A549 (cell line): ENCODE results near the gene KCNH2. TPM values are rescaled to one million over a fixed set of nuclear protein-coding genes. Genes with fewer than 3 reads are reported as not detected.

Experiments
- ATAC-seq, 2 experiments: fragments of 200-7000 bp in 1 of 2; fragments of >200 bp in 1 of 2; cut with Nextera tagmentation in 1 of 2; cut with Tn5 transposase in 1 of 2; 3 replicates each; pipeline versions ENCODE4 v1.8.0 to v1.9.1; 2018 to 2020; ENCODE audit warnings: mild to moderate bottlenecking in 1 of 2, moderate library complexity in 1 of 2
- CTCF ChIA-PET: fragments of 300-600 bp; sonication (Branson Sonifier 250); formaldehyde crosslinking; extraction: SDS; loops from one replicate; lab custom pipeline; 2021; ENCODE audit warnings: antibody characterized with exemption, inconsistent platforms; lab: Yijun Ruan, JAX
- POLR2A ChIA-PET: fragments of 350-600 bp; formaldehyde crosslinking; extraction: SDS; loops from one replicate; lab custom pipeline; 2021; ENCODE audit warnings: antibody characterized with exemption, inconsistent platforms; lab: Yijun Ruan, JAX
- DNase-seq, 2 experiments: peaks; one replicate each; pipeline versions ENCODE4 v3.0.0 to v3.0.0-alpha.2; 2011 to 2016; ENCODE audit warnings: low read depth in 1 of 2, low spot score in 1 of 2
- FAIRE-seq: peaks from 2 replicates; lab custom pipeline; 2011; peaks lifted over from hg19 to GRCh38; lab: Jason Lieb, UNC
- H3K27ac ChIP-seq, 2 experiments: fragments of >200 bp; sonication (Bioruptor Twin); formaldehyde crosslinking; 3 replicates each; pipeline ENCODE4 v1.5.1; 2016 to 2017
- H3K4me1 ChIP-seq: fragments of >200 bp; sonication (Bioruptor Twin); formaldehyde crosslinking; 3 replicates; pipeline ENCODE4 v1.6.1; 2016
- H3K4me2 ChIP-seq: fragments of >200 bp; sonication (Bioruptor Twin); formaldehyde crosslinking; 3 replicates; pipeline ENCODE4 v1.6.1; 2016
- H3K4me3 ChIP-seq: fragments of >200 bp; sonication (Bioruptor Twin); formaldehyde crosslinking; 3 replicates; pipeline ENCODE4 v1.5.1; 2016
- H3K9me3 ChIP-seq: fragments of >200 bp; sonication (Bioruptor Twin); formaldehyde crosslinking; 3 replicates; pipeline ENCODE4 v1.6.1; 2016
- BCL3 ChIP-seq: fragments of >200 bp; sonication (Bioruptor Twin); formaldehyde crosslinking; IDR thresholded peaks from 3 replicates; pipeline ENCODE4 v1.6.1; 2016
- CTCF ChIP-seq: fragments of >200 bp; sonication (Bioruptor Twin); formaldehyde crosslinking; IDR thresholded peaks from 3 replicates; pipeline ENCODE4 v1.5.1; 2016
- EHF ChIP-seq: fragments of 250-450 bp; sonication (Bioruptor Pico); IDR thresholded peaks from 2 replicates; pipeline ENCODE4 v1.5.0; 2020; ENCODE audit warnings: mild to moderate bottlenecking
- ELK1 ChIP-seq: fragments of 150-350 bp; IDR thresholded peaks from 2 replicates; pipeline ENCODE4 v1.6.1; 2014; ENCODE audit warnings: low read depth, mild to moderate bottlenecking, low read length
- EP300 ChIP-seq, 2 experiments: fragments of >200 bp; sonication (Bioruptor Twin); formaldehyde crosslinking; IDR thresholded peaks; 2 replicates in 1 of 2; 3 replicates in 1 of 2; pipeline ENCODE4 v1.6.1; 2016 to 2017
- ESRRA ChIP-seq: fragments of 150-350 bp; IDR thresholded peaks from 2 replicates; pipeline ENCODE4 v1.6.1; 2014; ENCODE audit warnings: mild to moderate bottlenecking, low read length, borderline replicate concordance
- FOSB ChIP-seq: fragments of 250-450 bp; sonication (Bioruptor Pico); IDR thresholded peaks from 2 replicates; pipeline ENCODE4 v1.5.0; 2020; ENCODE audit warnings: mild to moderate bottlenecking, moderate library complexity
- HOXB13 ChIP-seq: fragments of 250-450 bp; sonication (Bioruptor Pico); IDR thresholded peaks from 2 replicates; pipeline ENCODE4 v1.5.0; 2020; ENCODE audit warnings: low read depth, mild to moderate bottlenecking, moderate library complexity
- JUNB ChIP-seq: fragments of >200 bp; sonication (Bioruptor Twin); formaldehyde crosslinking; IDR thresholded peaks from 2 replicates; pipeline ENCODE4 v1.6.1; 2016
- NR3C1 ChIP-seq: fragments of >200 bp; sonication (Bioruptor Twin); formaldehyde crosslinking; IDR thresholded peaks from 3 replicates; pipeline ENCODE4 v1.6.1; 2017
- PBX3 ChIP-seq: IDR thresholded peaks from 2 replicates; pipeline ENCODE4 v1.6.1; 2012
- POLR2A ChIP-seq: IDR thresholded peaks from 2 replicates; pipeline ENCODE4 v1.6.1; 2012; ENCODE audit warnings: mild to moderate bottlenecking, low read length
- RNF2 ChIP-seq: fragments of 200-600 bp; sonication (generic); IDR thresholded peaks from 2 replicates; pipeline ENCODE4 v1.6.1; 2016; ENCODE audit warnings: low read depth, mild to moderate bottlenecking, antibody characterized with exemption, moderate library complexity, borderline replicate concordance
- SMC3 ChIP-seq: fragments of >200 bp; sonication (Bioruptor Twin); formaldehyde crosslinking; IDR thresholded peaks from 3 replicates; pipeline ENCODE4 v1.6.1; 2018; ENCODE audit warnings: inconsistent platforms
- ZC3H11A ChIP-seq: fragments of 450-650 bp; IDR thresholded peaks from 2 replicates; pipeline ENCODE4 v1.6.1; 2014; ENCODE audit warnings: antibody characterized with exemption, mild to moderate bottlenecking
- ZNF302 ChIP-seq: fragments of 250-450 bp; sonication (Bioruptor Pico); IDR thresholded peaks from 2 replicates; pipeline ENCODE4 v1.9.0; 2021; ENCODE audit warnings: inconsistent platforms, mild to moderate bottlenecking, moderate library complexity
- ZSCAN20 ChIP-seq: fragments of 250-450 bp; sonication (Bioruptor Pico); IDR thresholded peaks from 2 replicates; pipeline ENCODE4 v1.8.0; 2022; ENCODE audit warnings: mild to moderate bottlenecking, moderate library complexity
- WGBS: methylation state at CpG from one replicate; pipeline ENCODE4 v1.1.6; 2017; ENCODE audit errors: missing lambda C conversion rate; 5-methylcytosine and 5-hydroxymethylcytosine counted together
- polyA plus RNA-seq, 4 experiments: library from polyadenylated mRNA; depleted of rRNA in 3 of 4; stranded (reverse); fragments of >200 nt; fragmentation: RNase III in 1 of 4; extraction: RNeasy Plus Mini Kit Qiagen cat#74134 plus additional on column Dnase treatment in 1 of 4; gene quantifications; 2 replicates in 3 of 4; 3 replicates in 1 of 4; pipeline ENCODE4 v1.2.3, GENCODE V29; 2011 to 2017
- TF ChIP-seq, protein P1 (sequence below): IDR thresholded peaks from 2 replicates; pipeline ENCODE4 v1.6.1; 2012

Gene KCNH2
- polyA plus RNA-seq, 2 of the 4 experiments (the other 2 are of a cell fraction) = 0.26 to 0.41 TPM

DNA sequence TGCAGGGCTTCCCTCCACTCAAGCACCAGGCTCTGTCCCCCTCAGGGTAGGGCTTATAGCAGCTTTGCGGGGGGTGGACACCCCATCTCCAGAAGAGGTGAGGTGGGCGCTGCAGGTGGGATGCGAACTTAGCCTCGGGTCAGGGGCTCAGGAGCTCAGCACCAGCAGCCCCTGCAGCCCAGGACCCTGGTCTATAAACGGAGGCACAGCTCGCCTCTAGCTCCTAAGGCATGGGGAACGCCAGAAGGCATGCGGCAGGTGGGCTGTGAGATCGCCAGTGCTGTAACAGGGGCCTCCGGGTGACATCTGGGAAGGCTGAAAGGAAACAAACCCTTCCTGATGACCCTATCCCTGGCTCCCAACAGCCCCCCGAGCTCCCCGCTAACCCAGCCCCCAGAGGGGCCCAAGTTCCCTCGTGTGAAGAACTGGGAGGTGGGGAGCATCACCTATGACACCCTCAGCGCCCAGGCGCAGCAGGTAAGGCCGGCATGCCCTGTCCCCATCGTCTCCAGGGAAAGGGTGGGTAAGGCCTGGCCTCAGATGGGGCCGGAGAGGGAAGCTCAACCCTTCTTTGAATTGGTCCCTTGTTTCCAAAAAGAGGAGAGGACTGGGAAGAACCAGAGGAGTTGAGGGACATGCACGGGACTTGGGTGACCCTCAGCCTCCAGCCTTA is 16.9 kb upstream of the KCNH2 start:
- 75% methylated on average over 14 of the region's 19 CpGs for WGBS
- Histone ChIP-seq H3K27ac (no peak overlapping the region), H3K4me1 (no peaks in the 10 kb centered on the region), H3K9me3 (peaks cover 19% of the 10 kb centered on the region), H3K4me2 (no peak overlapping the region), H3K4me3 (no peak overlapping the region)
- TF ChIP-seq HOXB13 (no peak), JUNB (no peak), NR3C1 (no peak)
- DNase-seq (no peak), ATAC-seq (peak in 1 of 2 experiments; percentile 7; a peak in 3 of 6 replicates), FAIRE-seq (no peak)
- ChIA-PET CTCF (interaction anchor here (0.5 to 5.8 kb wide), 11 partner anchors 9 to 218 kb away, joined by 3 to 39 read pairs (median 5); no protein-coding TSS in a partner anchor), POLR2A (no interaction called here)

DNA sequence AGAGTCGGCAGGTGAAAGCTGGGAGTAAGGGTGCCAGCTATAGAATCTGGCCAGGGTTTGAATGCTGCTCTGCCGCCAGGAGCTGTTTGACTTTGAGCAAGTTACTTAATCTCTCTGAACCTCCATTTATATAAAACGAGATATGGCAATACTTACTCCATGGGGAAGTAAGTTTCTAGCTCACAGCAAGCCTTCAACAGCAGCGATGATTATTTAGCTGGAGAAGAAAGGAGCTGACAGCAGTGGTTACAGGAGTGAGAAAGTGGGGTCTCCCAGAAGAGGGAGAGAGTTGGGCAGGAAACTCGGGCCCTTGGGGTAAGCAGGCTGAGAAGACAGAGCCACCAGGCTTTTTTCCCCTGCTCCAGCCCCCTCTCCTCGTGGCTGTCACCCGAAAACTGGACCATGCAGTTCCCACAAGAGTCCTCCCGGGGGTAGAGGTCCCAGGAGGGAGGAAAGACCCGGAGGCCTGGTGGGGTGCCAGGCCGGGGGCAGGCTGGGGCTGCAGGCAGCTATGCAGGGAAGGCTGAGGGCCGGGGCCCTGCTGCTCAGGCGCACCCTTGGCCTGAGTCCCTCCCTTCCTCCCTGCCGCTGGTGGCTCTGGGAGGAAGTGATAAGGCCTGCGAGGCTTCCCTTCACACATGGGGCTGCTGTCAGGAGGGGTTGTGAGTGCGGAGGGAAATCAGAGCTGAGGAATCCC is 16.2 kb upstream of the KCNH2 start:
- H3K27ac ChIP-seq = no peak overlapping the region
- H3K9me3 ChIP-seq = peaks cover 25% of the 10 kb centered on the region
- WGBS = 59% methylated on average over 12 of the region's 15 CpGs
- no peak for TF ChIP-seq ZNF302
- TF ChIP-seq SMC3 = no peak
- no peak for TF ChIP-seq ZC3H11A
- no peak for TF ChIP-seq HOXB13
- TF ChIP-seq CTCF = no peak
- TF ChIP-seq PBX3 = no peak
- TF ChIP-seq ESRRA = no peak
- no peak for TF ChIP-seq ELK1
- no peak for TF ChIP-seq EHF (CRISPR knock-in tag)
- TF ChIP-seq JUNB = no peak
- TF ChIP-seq RNF2 = no peak
- TF ChIP-seq POLR2A = no peak
- no peak for TF ChIP-seq EP300 (IDR thresholded peaks at IDR 0.05)
- no peak for TF ChIP-seq BCL3
- TF ChIP-seq, protein P1, sequence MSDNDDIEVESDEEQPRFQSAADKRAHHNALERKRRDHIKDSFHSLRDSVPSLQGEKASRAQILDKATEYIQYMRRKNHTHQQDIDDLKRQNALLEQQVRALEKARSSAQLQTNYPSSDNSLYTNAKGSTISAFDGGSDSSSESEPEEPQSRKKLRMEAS = no peak
- no peak for TF ChIP-seq FOSB
- no peak for TF ChIP-seq ZSCAN20
- ChIA-PET CTCF (interaction anchor here (0.9 to 5.8 kb wide), 11 partner anchors 8 to 97 kb away, joined by 3 to 39 read pairs (median 5); no protein-coding TSS in a partner anchor), POLR2A (no interaction called here)
- DNase-seq (no peak), ATAC-seq (peak; percentile 40 to 62; a peak in 5 of 6 replicates), FAIRE-seq (no peak)
- no peaks in the 10 kb centered on the region for H3K4me1 ChIP-seq
- no peak overlapping the region for H3K4me3 ChIP-seq
- no peak overlapping the region for H3K4me2 ChIP-seq
